GM21619 (cell line): Measurements from ENCODE around the gene ADAMTS16.

Source experiments
- ATAC-seq: cut with Tn5 transposase; IDR thresholded peaks from one replicate; pipeline ENCODE4 v1.9.1; 2021; ENCODE audit not compliant: unreplicated experiment

The ADAMTS16 gene

GRCh38 chr5:5276951-5277517, 136.9 kb downstream of the ADAMTS16 start:
- ATAC-seq = no peak

DNA sequence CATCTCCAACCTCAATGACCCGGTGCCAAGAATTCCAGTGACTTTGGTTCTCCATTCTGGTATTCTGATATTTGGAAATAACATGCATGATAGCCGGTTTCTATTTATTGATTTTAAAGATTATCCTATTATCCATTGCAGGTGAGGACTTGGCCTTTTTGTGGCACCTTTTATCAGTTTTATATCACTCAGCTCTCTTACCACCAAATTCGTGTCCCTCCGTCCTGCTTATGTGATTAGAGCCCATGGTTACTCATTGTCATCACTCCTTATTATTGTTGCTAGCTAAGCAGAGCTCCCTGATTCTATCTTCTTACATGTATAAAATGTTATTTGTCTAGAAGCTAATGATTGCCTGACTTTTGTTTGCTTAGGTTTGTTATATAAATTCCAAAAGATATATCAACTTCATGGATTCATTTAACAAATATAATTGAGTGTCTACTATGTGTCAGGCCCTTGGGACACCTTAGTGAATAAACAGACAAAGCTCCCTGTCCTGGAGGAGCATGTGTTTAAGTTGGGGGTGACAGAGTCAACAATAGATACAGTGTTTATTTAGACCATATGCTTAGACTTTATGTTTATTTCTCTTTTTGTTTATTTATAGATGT, 138.2 kb downstream of the ADAMTS16 start:
- no peak for ATAC-seq

- no peak for ATAC-seq
Measured at GRCh38 chr5:5278815-5279381, 138.8 kb downstream of the ADAMTS16 start.

DNA sequence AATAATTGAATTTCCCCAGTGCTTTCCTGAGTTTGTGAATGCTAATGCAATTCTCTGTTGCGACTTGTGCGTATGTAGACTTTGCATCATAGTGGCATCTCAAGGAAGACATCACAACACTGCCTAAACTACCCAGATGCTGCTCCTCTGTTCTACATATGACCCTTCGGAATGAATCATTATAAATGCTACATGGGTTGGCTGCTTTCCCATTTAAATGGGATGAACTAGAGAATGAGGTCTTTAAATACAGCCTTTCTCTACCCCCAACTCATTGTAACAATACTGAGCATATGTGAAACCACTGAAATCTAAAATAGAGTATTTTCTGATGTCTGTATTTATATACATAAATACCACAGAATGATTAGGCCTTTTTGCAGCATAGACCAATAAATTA, 145.8 kb downstream of the ADAMTS16 start:
- ATAC-seq = no peak

DNA sequence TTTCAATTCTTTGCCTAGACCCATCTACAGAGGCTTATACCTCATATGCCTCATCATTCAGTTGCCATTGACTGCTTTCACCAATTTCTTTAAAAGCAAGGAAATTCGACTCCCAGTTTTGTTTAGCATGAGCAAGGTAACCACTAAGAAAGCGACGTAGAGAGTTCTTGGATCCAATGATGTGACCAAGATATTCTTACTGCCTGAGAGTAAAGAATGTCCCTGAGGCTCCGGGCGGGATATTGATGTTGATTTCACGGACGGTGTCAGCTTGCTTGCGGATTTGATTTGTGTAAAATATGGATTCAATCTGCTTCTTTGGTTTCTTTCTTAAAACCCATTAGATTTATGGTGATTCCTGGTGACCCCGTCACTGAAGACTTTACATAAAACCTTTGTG, 147.3 kb downstream of the ADAMTS16 start:
- ATAC-seq = no peak

GRCh38 chr5:5288201-5288600, 148.1 kb downstream of the ADAMTS16 start:
- ATAC-seq = no peak

DNA sequence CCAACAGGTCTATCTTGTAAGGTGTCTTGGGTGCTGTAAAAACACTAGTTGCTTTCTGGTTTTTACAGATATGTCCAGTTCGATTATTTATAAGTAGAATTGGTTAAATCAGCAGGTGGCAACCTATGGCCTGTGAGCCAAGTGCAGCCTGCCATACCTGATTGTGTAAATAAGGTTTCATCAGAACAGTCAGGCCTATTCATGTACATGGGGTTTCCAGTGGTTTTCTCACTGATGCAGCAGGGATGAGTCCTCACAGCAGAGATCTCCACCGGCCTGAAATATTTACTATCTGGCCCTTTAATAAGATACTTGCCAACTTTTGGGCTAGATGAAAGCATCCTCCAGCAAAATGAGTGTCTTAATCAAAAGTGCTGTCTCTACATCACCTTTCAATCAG, 149.4 kb downstream of the ADAMTS16 start:
- ATAC-seq = no peak

DNA sequence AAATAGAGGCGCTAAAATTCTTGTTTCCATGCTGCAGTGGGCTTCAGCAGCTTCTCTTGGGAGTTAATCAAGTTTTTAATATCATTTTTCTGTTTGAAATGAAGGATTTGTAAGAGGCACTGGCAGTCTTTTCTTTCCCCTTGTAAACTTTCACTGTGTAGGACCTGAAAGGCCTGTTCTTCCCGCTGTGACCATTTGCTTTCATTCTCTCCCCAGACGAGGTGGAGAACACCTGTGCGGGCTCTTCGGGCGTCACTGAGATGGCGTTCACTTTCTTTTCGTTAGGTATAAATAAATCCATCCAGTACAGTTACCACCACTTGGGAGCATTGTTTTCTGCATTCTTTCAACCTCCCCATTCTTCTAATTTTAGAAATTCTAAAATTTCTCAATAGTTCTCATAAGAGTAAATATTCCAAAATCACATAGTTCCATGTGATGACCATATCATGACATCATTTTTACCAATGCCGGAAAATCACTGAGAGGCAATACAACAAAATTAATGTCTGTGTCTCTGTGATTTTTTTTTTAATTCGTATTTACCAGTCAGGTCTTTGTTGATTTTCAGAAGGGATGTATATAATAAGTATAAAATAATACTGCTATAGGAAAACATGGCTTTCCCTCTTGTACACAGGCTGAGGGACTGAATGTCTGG, 150.7 kb downstream of the ADAMTS16 start:
- no peak for ATAC-seq

DNA sequence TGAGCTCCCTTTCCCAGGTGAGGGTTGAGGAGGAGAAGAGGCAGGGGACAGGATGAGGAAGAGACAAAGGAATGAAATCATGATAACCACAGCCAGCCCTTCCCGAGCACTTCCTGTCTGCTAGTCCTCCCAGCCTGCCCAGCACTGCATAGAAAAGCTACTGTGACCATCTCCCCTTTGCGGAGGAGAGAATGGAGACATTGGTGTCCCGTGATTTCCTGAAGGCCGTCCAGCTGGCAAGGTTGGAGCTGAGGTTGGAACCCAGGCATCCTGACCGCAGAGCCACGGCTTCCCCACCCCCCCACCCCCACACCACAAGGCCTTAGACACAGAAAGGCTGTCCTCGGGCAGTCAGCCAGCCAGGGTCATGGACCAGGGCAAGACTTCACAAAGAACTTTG, 151.2 kb downstream of the ADAMTS16 start:
- no peak for ATAC-seq

- ATAC-seq = no peak
Measured at GRCh38 chr5:5293029-5293428, 152.9 kb downstream of the ADAMTS16 start.

DNA sequence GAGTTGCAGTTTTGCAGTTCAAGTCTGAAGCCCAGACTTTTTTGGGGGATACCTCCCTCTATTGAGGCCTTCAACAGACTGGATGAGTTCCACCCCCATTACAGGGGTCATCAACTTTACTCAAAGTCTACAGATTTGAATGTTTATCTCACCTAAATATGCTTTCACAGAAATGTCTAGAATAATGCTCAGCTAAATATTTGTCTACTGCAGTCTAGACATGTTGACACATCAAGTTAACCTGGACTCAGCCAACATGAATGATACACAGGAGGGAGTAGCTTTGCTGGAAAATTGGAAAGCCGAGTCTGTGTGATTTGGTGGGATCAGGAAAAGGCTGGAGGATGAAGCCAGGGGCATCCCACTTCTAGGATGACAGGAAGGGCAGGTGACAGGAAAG, 154.3 kb downstream of the ADAMTS16 start:
- no peak for ATAC-seq

DNA sequence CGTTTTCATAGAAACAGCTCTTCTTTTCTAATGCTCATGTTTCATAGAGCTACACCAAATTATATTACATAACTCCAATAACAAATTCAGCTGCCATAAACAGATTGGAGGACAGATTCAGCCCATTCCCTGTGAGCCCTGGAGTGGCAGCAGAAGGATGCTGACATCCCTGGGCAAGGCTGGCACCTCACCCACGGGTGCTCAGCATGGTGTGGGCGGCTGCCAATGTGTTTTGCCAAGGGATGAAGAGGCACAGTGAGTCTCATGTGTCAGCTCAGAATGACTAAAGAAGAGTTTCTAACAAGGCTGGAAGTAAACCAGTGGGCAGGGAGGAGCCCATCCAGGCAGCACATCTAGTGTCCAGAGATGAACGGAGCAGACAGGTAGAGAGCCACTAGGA, 155.2 kb downstream of the ADAMTS16 start:
- ATAC-seq = no peak

DNA sequence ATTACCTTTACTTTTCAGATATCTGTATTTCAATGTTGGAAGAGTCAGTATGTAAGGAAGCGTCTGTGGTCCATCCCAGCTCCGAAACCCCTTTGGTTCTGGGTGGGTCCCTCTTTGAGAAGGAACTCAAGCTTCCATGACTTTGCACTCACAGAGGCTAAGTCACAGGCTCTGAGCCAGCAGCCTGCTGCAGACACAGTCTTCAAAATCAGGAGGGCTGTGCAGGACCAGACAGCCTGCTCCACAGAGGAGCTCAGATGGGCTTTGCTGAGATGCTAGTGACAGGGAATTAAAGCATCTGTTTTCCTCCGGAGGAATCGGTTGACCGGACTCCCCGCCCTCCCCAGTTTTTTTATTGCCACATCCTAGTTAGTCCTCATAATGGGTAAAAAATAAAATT, 155.9 kb downstream of the ADAMTS16 start:
- no peak for ATAC-seq

DNA sequence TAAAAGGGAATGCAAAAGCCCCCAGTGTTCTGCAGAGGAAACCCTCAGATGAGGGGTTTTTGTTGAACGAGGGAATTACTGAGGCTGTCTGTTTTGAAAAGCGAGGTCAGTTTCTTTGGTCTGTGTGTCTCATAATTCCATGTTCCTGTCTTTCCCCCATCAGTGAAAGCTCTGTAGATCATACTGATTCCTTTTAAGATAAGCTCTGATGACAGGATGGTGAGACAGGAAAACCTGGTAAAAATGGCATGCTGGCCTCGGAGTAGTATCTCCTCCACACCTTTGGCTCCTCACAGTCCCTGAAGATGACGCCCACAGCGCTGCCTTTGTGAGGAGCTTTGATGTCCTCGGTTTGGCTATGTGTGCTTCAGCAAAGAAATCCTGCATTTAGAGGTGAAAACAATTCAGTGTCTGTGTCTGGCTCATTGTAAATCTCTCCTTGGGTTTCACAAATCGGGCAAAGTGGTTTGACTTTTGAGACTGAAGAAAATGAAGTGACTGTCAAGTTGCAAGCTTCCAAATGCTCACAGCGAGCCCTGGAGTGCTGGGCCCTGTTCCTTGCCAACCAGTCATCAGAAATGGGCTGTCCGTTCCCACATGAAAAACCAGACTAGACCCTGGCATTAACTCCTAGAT, 157.4 kb downstream of the ADAMTS16 start:
- ATAC-seq = no peak

DNA sequence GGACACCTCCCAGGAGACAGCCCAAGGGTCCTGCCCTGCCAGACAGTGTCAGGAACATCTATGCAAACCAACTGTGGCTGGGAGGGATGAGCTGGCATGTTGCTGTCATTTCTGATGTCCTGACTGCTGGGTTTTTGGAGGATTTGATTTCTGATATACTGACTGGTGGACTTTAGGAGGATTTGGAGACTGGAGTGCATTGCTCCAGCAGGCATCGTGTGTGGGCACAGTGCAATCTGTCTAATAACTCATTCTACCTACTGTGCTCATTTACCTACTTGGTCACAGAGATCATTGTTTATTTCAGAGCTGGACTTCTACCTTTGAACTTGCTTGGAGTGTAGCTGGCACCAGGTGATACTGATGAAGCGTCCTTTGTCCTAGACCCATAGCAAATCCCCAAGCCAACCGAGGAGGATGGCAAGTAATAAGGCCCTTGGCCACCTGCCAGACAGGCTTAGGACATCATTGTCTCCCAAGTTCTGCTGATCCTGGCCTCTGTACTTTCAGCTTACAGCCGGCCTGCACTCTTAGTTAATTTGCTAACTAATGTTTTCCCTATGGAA, 158.0 kb downstream of the ADAMTS16 start:
- ATAC-seq = no peak

DNA sequence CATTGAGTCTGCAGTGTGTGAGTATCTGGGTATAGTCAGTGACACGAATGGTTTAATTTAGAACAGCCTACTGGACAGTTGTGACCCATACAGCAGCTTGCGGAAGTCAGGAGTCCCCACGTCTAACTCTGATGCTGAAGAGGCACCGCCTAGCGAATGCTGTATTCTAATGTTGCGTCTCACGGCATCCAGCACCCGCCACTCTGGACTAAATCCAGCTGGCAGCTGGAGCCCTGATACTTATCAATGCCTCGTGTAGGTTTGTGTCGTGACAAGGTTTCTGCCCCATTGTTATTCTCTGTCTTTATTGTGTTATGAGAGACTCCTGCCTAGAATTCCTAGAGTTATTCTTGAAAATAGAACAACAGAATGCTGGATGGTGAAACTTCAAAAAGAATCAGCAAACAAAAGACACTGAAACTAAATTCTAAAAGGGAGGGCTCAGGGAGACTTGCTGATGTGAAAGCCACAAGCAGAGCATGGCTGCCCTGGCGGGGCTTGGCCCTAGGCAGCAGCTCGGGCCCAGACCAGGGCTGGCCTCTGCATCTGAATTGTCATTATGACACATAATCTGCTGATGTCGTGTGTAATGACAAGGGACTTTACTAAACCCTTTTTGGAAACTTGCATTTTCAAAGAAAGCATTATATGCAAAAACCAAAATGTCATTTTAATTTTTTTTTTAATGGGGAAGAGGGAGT, 158.9 kb downstream of the ADAMTS16 start:
- ATAC-seq = no peak

- no peak for ATAC-seq
Measured at GRCh38 chr5:5301176-5301575, 161.0 kb downstream of the ADAMTS16 start.

DNA sequence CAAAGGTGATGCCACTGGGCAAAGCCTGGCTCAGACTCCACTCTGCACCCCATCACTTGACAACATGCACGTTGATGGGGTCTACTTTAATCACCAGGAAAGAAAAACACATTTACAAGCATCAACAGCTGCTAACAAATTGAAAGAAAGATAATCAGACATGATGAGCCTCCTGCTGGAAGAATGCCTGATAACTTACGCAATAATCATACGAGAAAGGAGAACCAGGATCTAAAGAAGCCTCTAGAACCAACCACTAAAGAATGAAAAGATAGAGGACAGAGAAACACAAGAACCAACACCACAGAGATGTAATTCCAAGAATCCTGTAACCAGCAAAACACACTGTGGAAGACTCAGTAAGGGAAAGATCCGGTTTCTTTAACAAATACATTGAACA, 162.1 kb downstream of the ADAMTS16 start:
- ATAC-seq = no peak

GRCh38 chr5:5303242-5303641, 163.1 kb downstream of the ADAMTS16 start:
- no peak for ATAC-seq

- no peak for ATAC-seq
Measured at GRCh38 chr5:5304361-5305020, 164.4 kb downstream of the ADAMTS16 start.
